Activated naive CD4-positive, alpha-beta T cell treated with anti-CD3 and anti-CD28 coated beads, Interleukin-2, amount 50 U/mL, for 72 hours (primary cell): ENCODE results near the gene EEF1E1. TPM values are rescaled to one million over a fixed set of nuclear protein-coding genes. Genes with fewer than 3 reads are reported as not detected.

ENCODE experiments used
- ATAC-seq, 2 donors: fragments of 150-1000 bp; cut with Tn5 transposase; 2 replicates each; pipeline ENCODE4 v1.10.0; 2021; ENCODE audit warnings: mild to moderate bottlenecking in 2 of 2, moderate library complexity in 2 of 2
- DNase-seq, 2 donors: peaks; one replicate each; pipeline ENCODE4 v3.0.0; 2021 to 2022; ENCODE audit warnings: low spot score in 2 of 2
- H3K27ac Mint-ChIP-seq, 2 donors: one replicate each; pipeline ENCODE4 v1.8.0; 2022; ENCODE audit warnings: mild to moderate bottlenecking in 2 of 2, mixed read lengths in 2 of 2
- H3K36me3 Mint-ChIP-seq, 2 donors: one replicate each; pipeline ENCODE4 v1.8.0; 2022; ENCODE audit warnings: mixed read lengths in 2 of 2
- H3K9me3 Mint-ChIP-seq, 2 donors: one replicate each; pipeline ENCODE4 v1.8.0; 2022; ENCODE audit warnings: mixed read lengths in 2 of 2
- total RNA-seq, 2 donors: library from RNA; stranded (reverse); gene quantifications; one replicate each; pipeline ENCODE4 v1.2.3, GENCODE V29; 2022

EEF1E1 gene
- total RNA-seq, 2 donors from 2014 or later, result 55.9 to 65.2 TPM

- peaks cover 11 to 28% of the 10 kb centered on the region in 2 donors for H3K36me3 Mint-ChIP-seq
- DNase-seq (no peak), ATAC-seq (no peak)
- H3K9me3 Mint-ChIP-seq, result no peaks in the 10 kb centered on the region
- H3K27ac Mint-ChIP-seq, result no peak overlapping the region
Measured at GRCh38 chr6:8075185-8075584, 27.2 kb downstream of the EEF1E1 start.

GRCh38 chr6:8074213-8074612 is 28.1 kb downstream of the EEF1E1 start:
- Mint-ChIP-seq H3K27ac (no peak overlapping the region), H3K36me3 (peaks cover 10 to 22% of the 10 kb centered on the region in 2 donors), H3K9me3 (no peaks in the 10 kb centered on the region)
- DNase-seq, result no peak
- no peak for ATAC-seq

GRCh38 chr6:8073758-8074157 is 28.6 kb downstream of the EEF1E1 start:
- Mint-ChIP-seq H3K9me3 (no peaks in the 10 kb centered on the region), H3K27ac (no peak overlapping the region), H3K36me3 (peaks cover 10 to 22% of the 10 kb centered on the region in 2 donors)
- DNase-seq (no peak), ATAC-seq (no peak)

DNA sequence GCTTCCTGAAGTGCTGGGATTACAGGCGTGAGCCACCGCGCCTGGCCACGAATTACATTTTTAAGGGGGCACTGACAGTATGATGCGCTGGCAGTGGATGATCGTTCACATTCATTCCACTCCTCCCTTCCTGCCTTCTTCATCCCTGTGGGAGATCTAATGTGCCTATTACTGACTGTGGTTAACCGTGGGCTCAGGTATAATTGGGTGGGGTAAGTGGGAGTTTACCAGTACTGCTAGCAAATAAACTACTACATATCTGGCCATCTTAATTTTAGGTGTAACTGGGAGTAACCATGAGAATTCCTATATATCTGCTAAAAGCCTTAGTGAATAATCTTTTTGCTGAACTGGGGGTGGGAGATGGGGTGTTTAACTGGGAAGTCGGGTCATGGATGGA is 31.6 kb downstream of the EEF1E1 start:
- peaks cover 0 to 5% of the 10 kb centered on the region in 2 donors for H3K36me3 Mint-ChIP-seq
- DNase-seq (no peak), ATAC-seq (no peak)
- no peak overlapping the region for H3K27ac Mint-ChIP-seq
- no peaks in the 10 kb centered on the region for H3K9me3 Mint-ChIP-seq

GRCh38 chr6:8069631-8070284 is 32.6 kb downstream of the EEF1E1 start:
- no peak overlapping the region for H3K27ac Mint-ChIP-seq
- no peaks in the 10 kb centered on the region for H3K9me3 Mint-ChIP-seq
- H3K36me3 Mint-ChIP-seq, result peaks cover 0 to 3% of the 10 kb centered on the region in 2 donors
- DNase-seq (no peak), ATAC-seq (no peak)

GRCh38 chr6:8069151-8069550 is 33.2 kb downstream of the EEF1E1 start:
- H3K9me3 Mint-ChIP-seq, result no peaks in the 10 kb centered on the region
- DNase-seq (no peak), ATAC-seq (no peak)
- H3K27ac Mint-ChIP-seq, result no peak overlapping the region
- no peaks in the 10 kb centered on the region for H3K36me3 Mint-ChIP-seq

DNA sequence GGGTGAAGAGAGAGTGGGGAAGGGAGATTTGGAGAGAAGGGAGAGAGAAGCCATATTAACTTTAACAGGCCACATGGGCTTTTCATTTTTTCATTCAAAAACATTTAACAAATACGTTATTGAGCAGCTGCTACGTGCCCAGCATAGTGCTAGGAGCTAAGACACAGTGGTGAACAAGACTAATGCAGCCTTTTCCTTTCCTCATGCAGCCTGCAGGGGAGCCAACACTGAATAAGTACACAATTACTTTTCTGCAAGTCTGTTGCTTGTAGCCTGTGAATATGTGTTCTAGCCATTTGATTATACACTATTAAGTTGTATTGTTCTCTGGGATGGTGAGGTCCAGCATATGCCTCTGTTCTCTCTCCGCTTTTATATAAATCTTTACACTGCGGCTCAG is 36.2 kb downstream of the EEF1E1 start:
- H3K9me3 Mint-ChIP-seq, result no peaks in the 10 kb centered on the region
- no peak for ATAC-seq
- DNase-seq, result no peak

GRCh38 chr6:8065519-8065911 is 36.8 kb downstream of the EEF1E1 start:
- Mint-ChIP-seq H3K27ac (peak overlapping the region; percentile 63 to 92), H3K9me3 (no peaks in the 10 kb centered on the region), H3K36me3 (no peaks in the 10 kb centered on the region)
- DNase-seq (peak; percentile 46 to 58), ATAC-seq (peak; percentile 67 to 71)

More for the DNA sequence above, 36.2 kb downstream of the EEF1E1 start:
- H3K27ac Mint-ChIP-seq, result peak overlapping the region in 1 of 2 donors; percentile 92
- no peaks in the 10 kb centered on the region for H3K36me3 Mint-ChIP-seq

DNA sequence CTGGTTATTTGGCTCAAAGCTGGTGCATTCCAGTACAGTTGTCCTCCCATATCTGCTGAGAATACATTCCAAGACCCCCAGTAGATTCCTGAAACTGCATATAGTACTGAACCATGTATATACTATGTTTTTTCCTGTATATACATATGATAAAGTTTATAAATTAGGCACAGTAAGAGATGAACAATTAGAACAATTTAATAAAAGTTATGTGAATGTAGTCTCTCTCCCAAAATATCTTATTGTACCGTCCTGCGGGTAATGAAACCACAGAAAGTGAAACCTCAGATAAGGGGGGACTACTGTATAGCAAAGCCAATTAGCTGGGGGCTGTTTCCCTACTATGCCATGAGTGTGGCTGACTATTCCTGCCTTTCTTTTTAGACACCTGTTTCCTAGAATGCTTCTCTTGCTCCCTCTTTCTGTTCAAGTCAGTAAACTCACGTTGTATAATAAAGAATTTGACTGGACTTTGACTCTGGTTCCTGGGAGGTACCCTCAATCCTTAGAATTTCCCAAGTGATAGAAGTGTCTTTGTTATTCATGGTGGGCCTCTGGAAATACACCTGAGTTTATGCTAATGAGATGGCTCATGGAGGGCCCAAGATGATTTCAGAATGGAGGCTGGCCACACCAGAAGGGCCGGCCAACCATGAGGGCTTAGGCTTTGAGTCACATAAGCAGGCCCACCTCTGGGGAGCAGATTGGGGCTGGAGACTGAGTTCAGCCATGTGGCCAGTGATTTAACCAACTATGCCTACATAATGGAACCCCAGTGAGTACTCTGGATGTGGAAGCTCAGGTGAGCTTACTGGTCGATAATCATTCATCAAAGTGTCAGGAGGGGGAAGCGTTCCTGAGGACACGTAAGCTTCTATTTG is 37.5 kb downstream of the EEF1E1 start:
- Mint-ChIP-seq H3K27ac (peak overlapping the region; percentile 63 to 92), H3K36me3 (peaks cover 0 to 4% of the 10 kb centered on the region in 2 donors), H3K9me3 (no peaks in the 10 kb centered on the region)
- ATAC-seq, result peak; percentile 1 to 6
- DNase-seq, result peak in 1 of 2 donors; percentile 11

DNA sequence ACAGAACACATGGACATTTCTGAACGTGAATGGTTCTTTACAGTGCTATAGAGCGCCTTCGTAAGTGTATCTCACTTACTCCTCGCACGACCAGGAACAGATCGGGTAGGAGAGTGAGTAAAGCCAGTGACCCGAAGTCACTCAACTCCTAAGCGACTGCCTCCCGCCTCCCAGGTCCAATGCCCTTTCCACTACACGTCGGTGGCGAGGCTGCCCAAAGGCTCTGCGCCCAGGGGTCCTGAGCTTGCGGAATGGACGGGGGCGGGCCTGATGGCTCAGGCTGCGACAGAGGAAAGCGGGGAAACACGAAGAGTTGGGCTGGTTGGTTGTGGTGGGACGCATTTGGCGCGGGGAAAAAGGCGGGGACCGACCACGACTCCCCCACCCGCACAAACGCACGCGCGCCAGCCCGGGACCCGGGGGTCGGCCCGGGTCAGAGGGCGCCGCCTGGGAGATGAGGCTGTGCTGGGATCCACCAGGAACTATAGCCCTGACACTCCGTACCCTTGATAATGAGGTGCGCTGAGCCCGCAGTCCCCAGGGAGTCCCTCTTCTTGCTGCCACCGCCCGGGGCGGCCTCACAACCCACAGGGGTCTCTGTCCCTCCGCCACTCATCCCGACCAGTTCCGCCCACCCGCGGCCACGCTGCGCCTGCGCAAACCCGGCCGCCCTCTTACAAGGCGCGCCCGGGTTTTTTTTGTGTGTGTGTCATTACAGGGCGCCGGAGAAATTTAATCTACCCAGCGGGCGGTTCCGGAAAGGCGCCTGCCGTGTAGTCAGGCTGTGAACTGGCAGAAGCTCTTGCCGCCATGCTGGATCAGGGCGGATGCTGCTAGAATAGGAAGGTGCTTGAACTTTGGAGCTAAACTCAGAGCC is 38.3 kb downstream of the EEF1E1 start, which contains the start of gene BLOC1S5:
TSS of gene BLOC1S5 (minus strand) at position 629 of the 877 bp plus-strand sequence. CDS start at position 616, 13 bp downstream.
- peak within 1 kb of the TSS; percentile 92 to 95 for H3K27ac Mint-ChIP-seq
- DNase-seq (peak; percentile 95 to 96), ATAC-seq (peak; percentile 87 to 94)
- peaks cover 0 to 5% of the 10 kb centered on the region in 2 donors for H3K36me3 Mint-ChIP-seq
- H3K9me3 Mint-ChIP-seq, result no peaks in the 10 kb centered on the region

DNA sequence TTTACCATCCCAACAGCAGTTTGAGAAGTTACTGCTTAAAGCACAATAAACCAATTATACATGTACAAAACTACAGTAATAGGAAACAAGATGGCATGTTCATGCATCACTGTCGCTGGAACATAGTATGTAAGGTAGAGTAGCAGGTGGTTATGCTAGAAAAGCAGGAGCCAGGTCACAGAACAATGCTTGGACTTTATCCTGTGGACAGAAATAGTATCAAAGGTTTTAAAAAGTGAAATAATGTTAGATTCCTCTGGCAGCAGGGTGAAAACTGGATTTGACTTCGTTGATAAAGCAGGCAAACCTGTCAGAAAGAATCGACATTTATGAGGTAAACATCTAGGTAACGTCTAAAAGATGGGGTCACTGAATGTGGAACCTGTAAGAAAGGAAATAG is 40.6 kb downstream of the EEF1E1 start:
- Mint-ChIP-seq H3K27ac (no peak overlapping the region), H3K36me3 (peaks cover 0 to 13% of the 10 kb centered on the region in 2 donors), H3K9me3 (no peaks in the 10 kb centered on the region)
- DNase-seq (no peak), ATAC-seq (no peak)

- DNase-seq, result no peak
- H3K36me3 Mint-ChIP-seq, result peaks cover 0 to 18% of the 10 kb centered on the region in 2 donors
- ATAC-seq, result no peak
- H3K9me3 Mint-ChIP-seq, result no peaks in the 10 kb centered on the region
- H3K27ac Mint-ChIP-seq, result no peak overlapping the region
Measured at GRCh38 chr6:8060346-8060745, 42.0 kb downstream of the EEF1E1 start.

DNA sequence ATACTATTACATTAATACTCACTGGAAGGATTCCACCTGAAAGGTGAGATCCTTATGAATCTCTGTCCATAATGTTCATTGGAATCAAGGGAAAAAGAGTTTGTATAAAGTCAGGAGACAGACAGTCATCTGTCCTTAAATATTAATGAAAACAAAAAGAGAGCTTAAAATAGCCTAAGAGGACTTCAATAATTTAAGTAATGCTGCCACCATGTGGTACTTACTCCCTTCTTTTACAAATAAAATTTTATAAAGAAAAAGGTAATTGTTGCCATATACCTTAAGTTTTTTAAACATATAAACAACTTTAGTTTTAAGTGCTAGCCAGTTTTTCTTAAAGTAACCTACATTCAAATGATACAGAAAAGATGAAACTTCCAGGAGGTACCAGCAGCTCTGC is 43.2 kb downstream of the EEF1E1 start:
- no peak for ATAC-seq
- Mint-ChIP-seq H3K36me3 (peaks cover 3 to 20% of the 10 kb centered on the region in 2 donors), H3K27ac (no peak overlapping the region), H3K9me3 (no peaks in the 10 kb centered on the region)
- no peak for DNase-seq

GRCh38 chr6:8057793-8058192 is 44.6 kb downstream of the EEF1E1 start:
- DNase-seq (no peak), ATAC-seq (no peak)
- no peaks in the 10 kb centered on the region for H3K9me3 Mint-ChIP-seq

GRCh38 chr6:8057263-8057662 is 45.1 kb downstream of the EEF1E1 start:
- peaks cover 11 to 26% of the 10 kb centered on the region in 2 donors for H3K36me3 Mint-ChIP-seq
- no peak for ATAC-seq

More at GRCh38 chr6:8057793-8058192, 44.6 kb downstream of the EEF1E1 start:
- Mint-ChIP-seq H3K27ac (no peak overlapping the region), H3K36me3 (peaks cover 6 to 22% of the 10 kb centered on the region in 2 donors)

GRCh38 chr6:8054276-8054675 is 48.1 kb downstream of the EEF1E1 start:
- DNase-seq (no peak), ATAC-seq (no peak)
- H3K36me3 Mint-ChIP-seq, result peaks cover 27 to 30% of the 10 kb centered on the region in 2 donors
- H3K9me3 Mint-ChIP-seq, result no peaks in the 10 kb centered on the region
- H3K27ac Mint-ChIP-seq, result no peak overlapping the region

More at GRCh38 chr6:8057263-8057662, 45.1 kb downstream of the EEF1E1 start:
- no peak overlapping the region for H3K27ac Mint-ChIP-seq
- H3K9me3 Mint-ChIP-seq, result no peaks in the 10 kb centered on the region
- DNase-seq, result no peak
